COLO829 (cell line): ENCODE data around the gene BRINP1.

Experiments
- DNase-seq: peaks from one replicate; pipeline ENCODE4 v3.0.0; 2012; ENCODE audit warnings: low spot score

The BRINP1 gene

GRCh38 chr9:119282476-119283077, 86.7 kb downstream of the BRINP1 start:
- no peak for DNase-seq

- DNase-seq = no peak
Observed at GRCh38 chr9:119280740-119281485, 88.3 kb downstream of the BRINP1 start.

- DNase-seq = no peak
Observed at GRCh38 chr9:119278171-119278570, 91.1 kb downstream of the BRINP1 start.

GRCh38 chr9:119273984-119274665, 95.1 kb downstream of the BRINP1 start:
- no peak for DNase-seq

GRCh38 chr9:119273325-119273904, 95.8 kb downstream of the BRINP1 start:
- no peak for DNase-seq

GRCh38 chr9:119272500-119273211, 96.6 kb downstream of the BRINP1 start:
- DNase-seq = no peak

- no peak for DNase-seq
Observed at GRCh38 chr9:119268985-119269384, 100.2 kb downstream of the BRINP1 start.

- no peak for DNase-seq
Observed at GRCh38 chr9:119264165-119264564, 105.1 kb downstream of the BRINP1 start.

- no peak for DNase-seq
Observed at GRCh38 chr9:119257592-119257991, 111.6 kb downstream of the BRINP1 start.

GRCh38 chr9:119255116-119255515, 114.1 kb downstream of the BRINP1 start:
- DNase-seq = no peak

- no peak for DNase-seq
Observed at GRCh38 chr9:119252671-119253299, 116.5 kb downstream of the BRINP1 start.

GRCh38 chr9:119251936-119252335, 117.3 kb downstream of the BRINP1 start:
- no peak for DNase-seq

- no peak for DNase-seq
Observed at GRCh38 chr9:119250730-119251129, 118.5 kb downstream of the BRINP1 start.

GRCh38 chr9:119240546-119240945, 128.7 kb downstream of the BRINP1 start:
- DNase-seq = no peak

GRCh38 chr9:119234636-119235035, 134.6 kb downstream of the BRINP1 start:
- no peak for DNase-seq

GRCh38 chr9:119227422-119227821, 141.8 kb downstream of the BRINP1 start:
- no peak for DNase-seq

GRCh38 chr9:119224431-119224830, 144.8 kb downstream of the BRINP1 start:
- no peak for DNase-seq

GRCh38 chr9:119221276-119221675, 148.0 kb downstream of the BRINP1 start:
- no peak for DNase-seq

GRCh38 chr9:119218293-119218692, 150.9 kb downstream of the BRINP1 start:
- no peak for DNase-seq

GRCh38 chr9:119216651-119217331, 152.4 kb downstream of the BRINP1 start:
- no peak for DNase-seq

- no peak for DNase-seq
Observed at GRCh38 chr9:119215651-119216050, 153.6 kb downstream of the BRINP1 start.
